Liver (tissue), 3 donors: Measurements from ENCODE around the gene CGAS.
A peak's percentile ranks its signal among the peaks of the same experiment; 100 is the strongest.

Source experiments
- CTCF ChIP-seq: fragments of 150-350 bp; IDR thresholded peaks from 2 replicates; pipeline ENCODE4 v1.5.1; 2017; ENCODE audit warnings: improper control_type of control experiment, low read depth, low read length; ENCODE audit not compliant: missing input control
- HNF4A ChIP-seq, 2 donors: conservative IDR thresholded peaks; 2 replicates each; pipeline ENCODE4 v1.6.1; 2016; ENCODE audit warnings: antibody characterized with exemption in 2 of 2, mild to moderate bottlenecking in 2 of 2
- RAD21 ChIP-seq, 2 donors: IDR thresholded peaks; 2 replicates each; pipeline ENCODE4 v1.6.1; 2016; ENCODE audit warnings: antibody characterized with exemption in 2 of 2, mild to moderate bottlenecking in 2 of 2
- REST ChIP-seq: IDR thresholded peaks from 2 replicates; pipeline ENCODE4 v1.6.1; 2016; ENCODE audit warnings: antibody characterized with exemption, mild to moderate bottlenecking
- TAF1 ChIP-seq: conservative IDR thresholded peaks from 2 replicates; pipeline ENCODE4 v1.6.1; 2016; ENCODE audit warnings: antibody characterized with exemption, mild to moderate bottlenecking
- donor health status: healthy.
- donor health status: healthy.

- TF ChIP-seq TAF1 (no peak), CTCF (no peak), RAD21 (IDR thresholded peaks at IDR 0.05) (peak; percentile 40 to 64), HNF4A (conservative IDR thresholded peaks at IDR 0.05) (no peak), REST (no peak)
These were observed 63.1 kb downstream of the CGAS start for GRCh38 chr6:73388800-73389512.
